CD14-positive monocyte (primary cell): ENCODE results near the gene SMYD3. TPM values are rescaled to one million over a fixed set of nuclear protein-coding genes. Genes with fewer than 3 reads are reported as not detected.

Experiments
- DNase-seq, 3 donors: peaks; one replicate each; pipeline ENCODE4 v3.0.0-alpha.2; 2011 to 2022
- H2AFZ ChIP-seq: 2 replicates; pipeline ENCODE4 v1.6.0; 2012; ENCODE audit warnings: mild to moderate bottlenecking, low read depth, low read length, inconsistent platforms; ENCODE audit not compliant: insufficient read depth, poor library complexity, severe bottlenecking
- H3K27ac ChIP-seq, 2 donors: 1 replicate in 1 of 2; 2 replicates in 1 of 2; pipeline ENCODE4 v1.5.1; 2012 to 2013; ENCODE audit warnings: low read length in 2 of 2, control low read depth in 1 of 2, inconsistent platforms in 1 of 2, low read depth in 1 of 2, mild to moderate bottlenecking in 1 of 2
- H3K27me3 ChIP-seq, 2 donors: one replicate each; pipeline versions ENCODE4 v1.6.0 to v1.6.1; 2011 to 2013; ENCODE audit warnings: low read length in 2 of 2; ENCODE audit not compliant: control insufficient read depth in 2 of 2, insufficient read depth in 2 of 2
- H3K36me3 ChIP-seq, 2 donors: replicated peaks in 1 of 2; 1 replicate in 1 of 2; 2 replicates in 1 of 2; pipeline versions ENCODE4 v1.5.1 to v1.6.1; 2012 to 2013; ENCODE audit warnings: low read length in 2 of 2, control low read depth in 1 of 2, inconsistent platforms in 1 of 2, mild to moderate bottlenecking in 1 of 2; ENCODE audit not compliant: insufficient read depth in 2 of 2, control insufficient read depth in 1 of 2
- H3K4me1 ChIP-seq, 2 donors: 1 replicate in 1 of 2; 2 replicates in 1 of 2; pipeline versions ENCODE4 v1.5.1 to v1.6.1; 2012 to 2013; ENCODE audit warnings: low read length in 2 of 2, control low read depth in 1 of 2, inconsistent platforms in 1 of 2, mild to moderate bottlenecking in 1 of 2, moderate library complexity in 1 of 2; ENCODE audit not compliant: insufficient read depth in 2 of 2, control insufficient read depth in 1 of 2
- H3K4me2 ChIP-seq: replicated peaks from 2 replicates; pipeline ENCODE3; 2012; ENCODE audit warnings: low read length, moderate library complexity, mild to moderate bottlenecking; ENCODE audit not compliant: poor library complexity, severe bottlenecking; ENCODE audit errors: extremely low read depth
- H3K4me3 ChIP-seq, 3 experiments: fragments of 200-600 bp in 1 of 3; sonication (generic) in 1 of 3; replicated peaks in 1 of 3; 1 replicate in 2 of 3; 2 replicates in 1 of 3; pipeline ENCODE4 v1.5.1; 2011 to 2013; ENCODE audit warnings: low read length in 3 of 3, mild to moderate bottlenecking in 3 of 3, control low read depth in 2 of 3, low read depth in 2 of 3, inconsistent platforms in 1 of 3, moderate library complexity in 1 of 3
- H3K79me2 ChIP-seq: 2 replicates; pipeline ENCODE4 v1.6.0; 2012; ENCODE audit warnings: mild to moderate bottlenecking, control low read depth, inconsistent platforms, low read length, moderate library complexity; ENCODE audit not compliant: insufficient read depth
- H3K9ac ChIP-seq: 2 replicates; pipeline ENCODE4 v1.6.0; 2017; ENCODE audit warnings: low read length, mild to moderate bottlenecking; ENCODE audit not compliant: insufficient read depth, poor library complexity, severe bottlenecking
- H3K9me3 ChIP-seq, 2 donors: replicated peaks in 1 of 2; 1 replicate in 1 of 2; 2 replicates in 1 of 2; pipeline versions ENCODE4 v1.5.1 to v1.6.1; 2012 to 2013; ENCODE audit warnings: low read length in 2 of 2, control low read depth in 1 of 2; ENCODE audit not compliant: control insufficient read depth in 1 of 2, insufficient read depth in 1 of 2
- H4K20me1 ChIP-seq: 2 replicates; pipeline ENCODE4 v1.6.0; 2012; ENCODE audit warnings: mild to moderate bottlenecking, low read length, control low read depth, moderate library complexity; ENCODE audit not compliant: insufficient read depth
- H3K27ac Mint-ChIP-seq, 7 donors: one replicate each; pipeline ENCODE4 v1.8.0; 2020; ENCODE audit warnings: mild to moderate bottlenecking in 7 of 7, mixed read lengths in 7 of 7, moderate library complexity in 6 of 7, inconsistent platforms in 2 of 7
- H3K27me3 Mint-ChIP-seq, 3 donors: one replicate each; pipeline ENCODE4 v1.8.0; 2021 to 2022; ENCODE audit warnings: low read depth in 3 of 3, mild to moderate bottlenecking in 3 of 3, mixed read lengths in 3 of 3, moderate library complexity in 3 of 3, inconsistent platforms in 1 of 3
- H3K36me3 Mint-ChIP-seq, 2 donors: one replicate each; pipeline ENCODE4 v1.8.0; 2020; ENCODE audit warnings: mixed read lengths in 2 of 2, inconsistent platforms in 1 of 2, mild to moderate bottlenecking in 1 of 2
- H3K4me1 Mint-ChIP-seq: one replicate; pipeline ENCODE4 v1.8.0; 2020; ENCODE audit warnings: mild to moderate bottlenecking, mixed read lengths
- H3K4me3 Mint-ChIP-seq, 2 donors: one replicate each; pipeline ENCODE4 v1.8.0; 2020; ENCODE audit warnings: mild to moderate bottlenecking in 2 of 2, mixed read lengths in 2 of 2, moderate library complexity in 1 of 2
- H3K9me3 Mint-ChIP-seq, 7 donors: one replicate each; pipeline ENCODE4 v1.8.0; 2020 to 2022; ENCODE audit warnings: mixed read lengths in 7 of 7, mild to moderate bottlenecking in 6 of 7, moderate library complexity in 6 of 7, inconsistent platforms in 2 of 7
- WGBS: methylation state at CpG from one replicate; pipeline ENCODE4 v1.1.5; 2013; ENCODE audit warnings: missing lambda C conversion rate; ENCODE audit not compliant: insufficient coverage; 5-methylcytosine and 5-hydroxymethylcytosine counted together
- intact Hi-C, 2 donors: fragments of 100-400 bp; cut with micrococcal nuclease; formaldehyde crosslinking; loops; one replicate each; pipeline versions ENCODE4 v1.15.0 to v1.15.1; 2023
- polyA plus RNA-seq, 3 donors: library from polyadenylated mRNA; depleted of rRNA in 1 of 3; unstranded in 2 of 3; stranded (reverse) in 1 of 3; fragments of 300-500 nt in 2 of 3; fragments of >200 nt in 1 of 3; fragmentation: Illumina TruSeq in 2 of 3; gene quantifications; 1 replicate in 2 of 3; 2 replicates in 1 of 3; pipeline ENCODE4 v1.2.3, GENCODE V29; 2012 to 2021
- TF ChIP-seq, protein P1 (sequence below): fragments of 200-600 bp; IDR thresholded peaks from one replicate; pipeline ENCODE4 v1.8.0; 2022; ENCODE audit warnings: antibody characterized with exemption, mild to moderate bottlenecking

SMYD3 gene
- polyA plus RNA-seq, 3 donors: 2.7 to 8.4 (median 4.0) TPM

- H3K4me1 Mint-ChIP-seq: no peaks in the 10 kb centered on the region
- H3K4me3 ChIP-seq: no peak overlapping the region
- H3K4me3 Mint-ChIP-seq: no peak overlapping the region
- H3K4me1 ChIP-seq: no peaks in the 10 kb centered on the region
- intact Hi-C loops: no loop called here
- H2AFZ ChIP-seq: no peak overlapping the region
- H3K27me3 ChIP-seq: no peaks in the 10 kb centered on the region
- H3K9ac ChIP-seq: no peak overlapping the region
- DNase-seq: no peak
- TF ChIP-seq, protein P1, sequence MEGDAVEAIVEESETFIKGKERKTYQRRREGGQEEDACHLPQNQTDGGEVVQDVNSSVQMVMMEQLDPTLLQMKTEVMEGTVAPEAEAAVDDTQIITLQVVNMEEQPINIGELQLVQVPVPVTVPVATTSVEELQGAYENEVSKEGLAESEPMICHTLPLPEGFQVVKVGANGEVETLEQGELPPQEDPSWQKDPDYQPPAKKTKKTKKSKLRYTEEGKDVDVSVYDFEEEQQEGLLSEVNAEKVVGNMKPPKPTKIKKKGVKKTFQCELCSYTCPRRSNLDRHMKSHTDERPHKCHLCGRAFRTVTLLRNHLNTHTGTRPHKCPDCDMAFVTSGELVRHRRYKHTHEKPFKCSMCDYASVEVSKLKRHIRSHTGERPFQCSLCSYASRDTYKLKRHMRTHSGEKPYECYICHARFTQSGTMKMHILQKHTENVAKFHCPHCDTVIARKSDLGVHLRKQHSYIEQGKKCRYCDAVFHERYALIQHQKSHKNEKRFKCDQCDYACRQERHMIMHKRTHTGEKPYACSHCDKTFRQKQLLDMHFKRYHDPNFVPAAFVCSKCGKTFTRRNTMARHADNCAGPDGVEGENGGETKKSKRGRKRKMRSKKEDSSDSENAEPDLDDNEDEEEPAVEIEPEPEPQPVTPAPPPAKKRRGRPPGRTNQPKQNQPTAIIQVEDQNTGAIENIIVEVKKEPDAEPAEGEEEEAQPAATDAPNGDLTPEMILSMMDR: no peak
- peaks cover 0 to 3% (median 0%) of the 10 kb centered on the region in 7 donors for H3K9me3 Mint-ChIP-seq
- 98% methylated on average over 6 of the region's 7 CpGs for WGBS
- no peak overlapping the region for H3K27ac ChIP-seq
- H3K27me3 Mint-ChIP-seq: no peaks in the 10 kb centered on the region
- H4K20me1 ChIP-seq: no peaks in the 10 kb centered on the region
- no peaks in the 10 kb centered on the region for H3K79me2 ChIP-seq
- no peak overlapping the region for H3K27ac Mint-ChIP-seq
- H3K9me3 ChIP-seq: no peaks in the 10 kb centered on the region
- no peaks in the 10 kb centered on the region for H3K36me3 ChIP-seq
- no peaks in the 10 kb centered on the region for H3K36me3 Mint-ChIP-seq
- H3K4me2 ChIP-seq: no peak overlapping the region
Observed at GRCh38 chr1:246425139-246425794, 81.8 kb downstream of the SMYD3 start.

DNA sequence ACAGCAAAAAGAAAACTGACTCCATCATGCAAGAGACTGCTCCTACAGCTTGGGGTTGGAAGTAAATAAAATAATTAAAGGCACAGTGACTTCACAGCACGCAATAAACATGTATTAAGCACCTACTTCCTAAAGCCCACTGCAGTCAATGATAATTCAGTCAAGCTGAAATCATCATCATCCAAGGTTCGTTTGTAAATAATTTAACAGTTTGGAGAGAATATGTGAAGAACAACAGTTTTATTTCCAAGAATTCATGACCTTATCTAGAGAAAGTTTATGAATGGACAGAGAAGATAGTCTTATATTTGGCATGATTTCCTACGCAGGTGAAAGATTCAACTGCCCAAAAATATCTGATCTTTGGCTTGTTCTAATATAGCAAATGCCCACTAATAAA lies 86.8 kb downstream of the SMYD3 start:
- Histone ChIP-seq H3K4me1 (no peaks in the 10 kb centered on the region), H3K27ac (no peak overlapping the region), H3K4me2 (no peak overlapping the region), H4K20me1 (no peaks in the 10 kb centered on the region), H3K9ac (no peak overlapping the region), H3K9me3 (peaks cover 5 to 9% of the 10 kb centered on the region in 2 donors), H3K4me3 (no peak overlapping the region), H2AFZ (no peak overlapping the region), H3K79me2 (no peaks in the 10 kb centered on the region), H3K36me3 (no peaks in the 10 kb centered on the region), H3K27me3 (no peaks in the 10 kb centered on the region)
- TF ChIP-seq, protein P1: no peak
- H3K9me3 Mint-ChIP-seq: peaks cover 9 to 18% (median 12%) of the 10 kb centered on the region in 7 donors
- no peak overlapping the region for H3K4me3 Mint-ChIP-seq
- no CpG with 5 or more reads among the region's 3 CpGs for WGBS
- DNase-seq: no peak
- no peaks in the 10 kb centered on the region for H3K27me3 Mint-ChIP-seq
- peaks cover 3 to 7% of the 10 kb centered on the region in 2 donors for H3K36me3 Mint-ChIP-seq
- no peak overlapping the region for H3K27ac Mint-ChIP-seq
- intact Hi-C loops: no loop called here
- peaks cover 3% of the 10 kb centered on the region for H3K4me1 Mint-ChIP-seq
